Activated CD4-positive, alpha-beta T cell treated with anti-CD3 and anti-CD28 coated beads, Interleukin-2, amount 50 U/mL, for 1 hour (primary cell): ENCODE measurements around the gene EREG.
"Not testable (repeated sequence)": the region's sequence is repeated elsewhere in the genome, so short reads cannot be mapped to it uniquely, and the experiment has no call there.

Experiments used
- DNase-seq: peaks from one replicate; pipeline ENCODE4 v3.0.0-alpha.2; 2020

EREG gene

DNA sequence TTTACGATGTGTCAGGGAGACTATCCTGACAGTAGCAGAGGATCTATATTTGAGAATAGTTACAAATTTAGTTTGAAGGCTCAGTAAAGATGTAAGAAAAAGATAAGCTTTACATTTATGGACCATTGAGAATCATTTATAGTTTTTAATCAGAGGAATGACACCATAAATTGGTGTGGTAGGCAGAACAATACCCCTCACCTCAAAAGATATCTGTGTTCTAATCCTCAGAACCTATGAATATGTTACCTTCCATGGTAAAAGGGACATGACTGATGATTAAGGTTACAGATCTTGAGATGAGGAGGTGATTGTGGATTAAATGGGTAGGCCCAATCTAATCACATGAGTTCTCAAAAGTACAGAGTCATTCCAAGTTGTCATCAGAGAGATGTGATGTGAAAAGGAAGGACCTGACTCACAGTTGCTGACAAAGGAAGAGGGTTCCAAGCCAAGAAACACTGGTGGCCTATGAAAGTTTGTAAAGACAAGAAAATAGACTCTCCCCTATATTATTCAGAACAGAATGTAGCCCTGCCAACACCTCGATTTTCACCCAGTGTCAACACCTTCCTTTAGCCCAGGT, 27.0 kb downstream of the EREG start:
- no peak for DNase-seq

GRCh38 chr4:74394476-74395136, 29.7 kb downstream of the EREG start:
- DNase-seq: no peak

GRCh38 chr4:74395633-74396032, 30.7 kb downstream of the EREG start:
- DNase-seq: no peak

GRCh38 chr4:74397748-74398426, 32.9 kb downstream of the EREG start:
- no peak for DNase-seq

DNA sequence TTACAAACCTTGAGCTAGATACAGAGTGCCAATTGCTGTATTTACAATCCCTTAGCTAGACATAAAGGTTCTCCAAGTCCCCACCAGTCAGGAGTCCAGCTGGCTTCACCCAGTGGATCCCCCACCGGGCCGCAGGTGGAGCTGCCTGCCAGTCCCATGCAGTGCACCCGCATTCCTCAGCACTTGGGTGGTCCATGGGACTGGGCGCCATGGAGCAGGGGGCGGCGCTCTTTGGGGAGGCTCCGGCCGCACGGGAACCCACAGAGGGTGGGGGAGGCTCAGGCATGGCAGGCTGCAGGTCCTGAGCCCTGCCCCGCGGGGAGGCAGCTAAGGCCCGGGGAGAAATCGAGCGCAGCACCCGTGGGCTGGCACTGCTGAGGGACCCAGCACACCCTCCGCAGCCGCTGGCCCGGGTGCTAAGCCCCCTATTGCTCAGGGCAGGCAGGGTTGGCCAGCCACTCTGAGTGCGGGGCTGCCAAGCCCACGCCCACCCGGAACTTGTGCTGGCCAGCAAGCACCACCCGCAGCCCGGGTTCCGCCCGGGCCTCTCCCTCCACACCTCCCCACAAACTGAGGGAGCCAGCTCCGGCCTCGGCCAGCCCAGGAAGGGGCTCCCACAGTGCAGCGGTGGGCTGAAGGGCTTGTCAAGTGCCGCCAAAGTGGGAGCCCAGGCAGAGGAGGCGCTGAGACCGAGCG, 34.1 kb downstream of the EREG start:
- DNase-seq: not testable (repeated sequence)

- no peak for DNase-seq
Observed at GRCh38 chr4:74400395-74400794, 35.5 kb downstream of the EREG start.

DNA sequence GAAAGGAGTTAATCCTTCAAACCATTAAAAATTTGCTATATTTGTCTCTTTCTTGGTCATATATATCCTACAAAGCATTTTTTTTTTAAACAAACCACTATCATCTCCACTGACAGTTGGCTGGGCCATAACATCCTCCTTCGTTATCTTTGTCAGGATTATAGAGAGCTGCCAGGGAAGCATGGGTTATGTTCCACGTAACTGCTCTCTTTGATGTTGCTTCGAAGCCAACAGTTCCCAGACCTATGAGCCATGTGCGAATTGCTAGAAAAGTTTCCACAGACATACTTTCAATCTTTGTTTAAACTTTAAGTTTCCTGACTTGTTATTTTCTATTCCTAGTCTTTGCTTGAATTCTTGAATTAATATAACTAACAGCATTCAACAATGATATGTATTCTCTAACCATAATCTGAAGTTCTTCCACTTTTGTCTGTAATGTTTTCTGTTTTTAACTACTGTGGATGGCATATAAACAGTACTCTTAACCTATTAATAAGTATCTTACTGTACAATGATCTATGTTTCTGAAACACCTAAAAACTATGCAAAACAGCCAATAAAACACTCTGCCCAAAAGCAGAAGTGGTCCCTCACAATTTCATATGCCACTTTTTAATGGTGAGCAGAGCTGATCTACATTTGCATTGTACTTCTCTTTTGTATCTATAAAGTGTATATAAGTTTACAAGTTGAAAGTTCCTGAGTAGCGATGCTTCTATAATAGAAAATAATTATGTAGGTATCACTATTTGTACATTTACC, 37.9 kb downstream of the EREG start:
- no peak for DNase-seq

GRCh38 chr4:74407891-74408290, 42.9 kb downstream of the EREG start:
- DNase-seq: no peak

- no peak for DNase-seq
Observed at GRCh38 chr4:74408639-74409038, 43.7 kb downstream of the EREG start.

GRCh38 chr4:74410272-74410671, 45.3 kb downstream of the EREG start:
- DNase-seq: no peak

- no peak for DNase-seq
Observed at GRCh38 chr4:74412225-74412624, 47.3 kb downstream of the EREG start.

DNA sequence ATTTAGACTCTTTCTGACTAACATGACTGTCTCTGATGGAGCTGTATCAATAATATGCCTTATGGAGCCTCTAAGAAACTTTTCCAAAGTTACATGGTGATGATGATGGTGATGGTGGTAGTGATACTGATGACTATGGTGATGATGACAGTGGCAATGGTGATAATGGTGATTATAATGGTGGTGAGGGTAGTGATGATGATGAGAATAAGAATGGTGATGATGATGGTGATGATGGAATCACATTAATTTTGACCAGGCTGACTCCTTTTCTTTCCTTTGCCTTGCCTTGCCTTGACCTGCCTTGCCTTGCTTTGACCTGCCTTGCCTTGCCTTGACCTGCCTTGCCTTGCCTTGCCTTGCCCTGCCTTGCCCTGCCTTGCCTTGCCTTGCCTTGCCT, 48.3 kb downstream of the EREG start:
- DNase-seq: no peak

DNA sequence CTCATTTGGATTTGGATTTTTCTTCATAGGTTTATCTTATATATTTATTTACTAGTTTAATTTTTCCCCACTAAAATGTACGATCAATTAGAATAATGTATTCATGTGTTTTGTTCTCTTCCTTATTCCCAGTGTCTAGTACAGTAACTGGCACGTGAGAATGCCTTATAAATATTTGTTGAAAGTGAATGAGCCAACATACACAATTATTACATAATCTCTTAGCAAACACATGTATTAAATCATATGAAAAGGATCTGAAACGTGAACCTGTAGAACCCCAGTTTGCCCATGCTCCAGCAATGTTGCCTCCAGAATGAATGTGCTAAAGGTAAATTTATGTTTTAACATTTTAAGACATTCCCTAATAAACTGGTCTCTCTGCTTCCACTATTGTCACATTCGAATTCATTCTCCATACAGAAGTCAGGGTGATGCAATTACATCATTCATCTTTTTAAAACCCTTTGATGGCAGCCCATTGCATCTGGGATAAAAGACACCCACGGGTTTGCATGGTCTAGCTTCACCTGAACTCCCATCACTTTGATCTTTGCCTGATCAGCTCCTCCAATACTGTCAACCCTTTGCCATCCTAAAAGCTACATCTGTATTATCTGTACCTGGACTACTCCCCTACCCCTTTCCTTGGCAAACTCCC, 49.3 kb downstream of the EREG start:
- no peak for DNase-seq

- no peak for DNase-seq
Observed at GRCh38 chr4:74415602-74416300, 50.8 kb downstream of the EREG start.

DNA sequence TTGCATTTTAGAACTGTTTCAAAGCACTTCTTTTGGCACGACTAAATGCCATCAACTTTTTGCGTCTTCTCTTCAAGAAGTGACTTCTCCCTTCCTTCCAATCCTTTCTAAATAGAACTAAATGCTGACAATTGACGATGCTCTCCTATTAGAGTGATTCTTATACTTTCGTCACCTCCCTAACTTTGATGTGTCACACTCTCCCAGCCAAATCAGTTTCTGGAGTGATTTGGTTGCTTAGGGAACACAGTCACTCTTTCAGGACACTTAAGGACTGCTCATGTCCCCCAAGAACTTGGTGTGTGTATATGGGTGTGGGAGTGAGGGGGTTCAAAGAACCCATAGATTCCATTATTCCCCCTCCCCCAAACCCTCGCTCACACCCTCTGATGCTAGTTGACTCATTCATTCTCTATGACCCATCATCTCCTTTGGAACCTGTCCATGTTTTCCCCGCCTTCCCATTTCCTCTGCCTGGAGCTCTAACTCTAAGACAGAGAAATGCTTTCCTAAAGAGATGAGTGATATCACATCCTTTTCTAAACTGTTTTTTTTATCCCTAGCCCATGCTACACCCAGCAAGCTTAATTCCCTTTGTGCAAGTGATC, 53.2 kb downstream of the EREG start:
- DNase-seq: no peak

- no peak for DNase-seq
Observed at GRCh38 chr4:74420863-74421262, 55.9 kb downstream of the EREG start.

- DNase-seq: no peak
Observed at GRCh38 chr4:74423104-74423503, 58.2 kb downstream of the EREG start.

DNA sequence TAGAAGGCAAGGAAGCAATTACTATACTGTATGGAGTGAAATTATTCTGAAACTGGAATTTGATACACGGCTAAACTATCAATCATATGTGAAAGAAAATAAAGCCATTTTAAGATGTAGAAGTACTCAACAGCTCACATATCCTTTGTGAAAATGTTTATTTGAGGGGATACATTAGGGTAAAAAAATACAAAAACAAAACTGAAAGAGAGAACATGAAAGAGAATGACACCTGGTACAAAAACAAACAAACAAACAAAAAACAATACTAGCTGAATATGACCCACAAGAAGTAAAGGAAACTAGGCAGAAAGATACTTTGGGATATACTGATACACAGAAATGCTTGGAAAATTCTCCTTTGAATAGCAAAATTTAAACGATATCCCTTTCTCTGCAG, 59.2 kb downstream of the EREG start:
- no peak for DNase-seq

DNA sequence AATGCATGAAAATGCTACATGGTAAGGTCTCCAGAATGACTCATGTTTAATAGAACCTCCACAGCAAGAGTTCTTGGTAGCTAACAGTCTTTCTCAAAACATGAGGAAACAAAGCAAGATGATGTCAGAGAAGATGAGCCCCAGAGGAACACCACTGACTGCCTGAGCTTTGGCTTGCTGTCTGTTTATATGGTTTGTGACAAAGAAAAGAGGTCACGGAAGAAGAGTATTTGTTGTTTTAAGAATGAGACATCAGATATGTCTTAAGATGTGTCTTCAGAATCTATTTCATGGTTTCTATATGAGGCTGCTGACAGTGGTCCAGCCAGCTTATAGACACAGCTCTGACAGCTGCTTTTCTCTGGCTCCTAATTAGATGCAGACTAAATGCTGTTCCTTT, 61.2 kb downstream of the EREG start:
- DNase-seq: no peak

- DNase-seq: no peak
Observed at GRCh38 chr4:74428276-74428675, 63.3 kb downstream of the EREG start.

DNA sequence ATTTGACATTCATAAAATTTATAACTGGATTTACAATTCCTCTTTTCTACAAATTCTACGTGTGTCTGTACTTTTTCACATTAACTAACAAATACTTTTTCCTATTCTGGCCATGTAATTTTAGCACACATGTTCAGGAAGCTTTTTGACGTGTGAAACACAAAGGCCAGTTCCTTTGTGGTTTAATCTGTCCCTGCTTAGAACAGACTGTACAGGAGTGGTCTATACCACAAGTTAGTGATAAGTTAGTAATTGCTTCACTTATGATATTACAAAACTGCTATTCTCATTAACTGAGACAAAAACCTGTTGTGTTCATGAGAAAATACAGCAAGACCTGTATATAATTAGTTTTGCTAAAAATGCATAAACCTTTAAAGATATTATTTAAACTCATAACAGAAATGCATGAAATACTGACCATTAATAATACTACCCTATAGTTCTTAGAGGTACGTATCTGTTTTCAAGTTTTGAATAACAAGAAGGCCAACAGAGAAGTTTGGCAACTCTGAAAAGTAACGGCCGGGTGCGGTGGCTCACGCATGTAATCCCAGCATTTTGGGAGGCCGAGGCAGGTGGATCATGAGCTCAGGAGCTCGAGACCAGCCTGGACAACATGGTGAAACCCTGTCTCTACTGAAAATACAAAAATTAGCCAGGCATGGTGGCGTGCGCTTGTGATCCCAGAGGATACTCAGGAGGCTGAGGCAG, 66.3 kb downstream of the EREG start:
- DNase-seq: no peak
